ENCODE data around the gene UROC1.

DNA sequence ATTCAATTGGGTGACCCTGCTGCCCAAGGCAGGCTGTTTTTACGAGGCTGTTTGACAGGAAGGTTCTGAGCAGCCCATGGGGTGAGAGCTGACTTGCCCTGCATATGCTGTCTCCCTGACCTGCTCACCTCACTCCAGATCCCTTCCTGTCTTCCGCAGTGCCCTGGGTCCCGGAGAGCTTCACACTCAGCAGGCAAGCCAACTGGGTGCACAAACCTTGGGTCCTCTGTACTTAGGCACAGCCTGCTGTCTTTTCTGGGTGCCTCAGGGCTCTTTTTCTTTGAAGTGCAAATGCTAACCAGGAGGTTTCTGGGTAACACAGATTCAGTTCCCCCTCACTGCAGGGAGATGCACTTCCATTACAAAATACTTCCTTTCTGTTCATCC, 74.7 kb downstream of the UROC1 start:
- TF ChIP-seq POLR2A (IDR thresholded peaks at IDR 0.05): no peak
- TF ChIP-seq, protein P1, sequence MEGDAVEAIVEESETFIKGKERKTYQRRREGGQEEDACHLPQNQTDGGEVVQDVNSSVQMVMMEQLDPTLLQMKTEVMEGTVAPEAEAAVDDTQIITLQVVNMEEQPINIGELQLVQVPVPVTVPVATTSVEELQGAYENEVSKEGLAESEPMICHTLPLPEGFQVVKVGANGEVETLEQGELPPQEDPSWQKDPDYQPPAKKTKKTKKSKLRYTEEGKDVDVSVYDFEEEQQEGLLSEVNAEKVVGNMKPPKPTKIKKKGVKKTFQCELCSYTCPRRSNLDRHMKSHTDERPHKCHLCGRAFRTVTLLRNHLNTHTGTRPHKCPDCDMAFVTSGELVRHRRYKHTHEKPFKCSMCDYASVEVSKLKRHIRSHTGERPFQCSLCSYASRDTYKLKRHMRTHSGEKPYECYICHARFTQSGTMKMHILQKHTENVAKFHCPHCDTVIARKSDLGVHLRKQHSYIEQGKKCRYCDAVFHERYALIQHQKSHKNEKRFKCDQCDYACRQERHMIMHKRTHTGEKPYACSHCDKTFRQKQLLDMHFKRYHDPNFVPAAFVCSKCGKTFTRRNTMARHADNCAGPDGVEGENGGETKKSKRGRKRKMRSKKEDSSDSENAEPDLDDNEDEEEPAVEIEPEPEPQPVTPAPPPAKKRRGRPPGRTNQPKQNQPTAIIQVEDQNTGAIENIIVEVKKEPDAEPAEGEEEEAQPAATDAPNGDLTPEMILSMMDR (IDR thresholded peaks at IDR 0.05): no peak

Measured in stomach (tissue), 4 donors.